ENCODE measurements around the gene KRTAP4-2. TPM values are rescaled to one million over a fixed set of nuclear protein-coding genes. Genes with fewer than 3 reads are reported as not detected.
"Not testable (repeated sequence)": the region's sequence is repeated elsewhere in the genome, so short reads cannot be mapped to it uniquely, and the experiment has no call there.

KRTAP4-2 gene
- total RNA-seq, 2 experiments from 2014 or later = not detected

GRCh38 chr17:41163828-41164227 lies 14.2 kb downstream of the KRTAP4-2 start:
- no peaks in the 10 kb centered on the region for H3K4me1 ChIP-seq (ENCODE audit: insufficient read depth, low read length, poor library complexity, severe bottlenecking)
- intact Hi-C loops (cut with micrococcal nuclease; ENCODE audit: unreplicated experiment) = no loop called here
- ChIA-PET CTCF (ENCODE audit: unreplicated experiment) (no interaction called here), POLR2A (no interaction called here)
- no peaks in the 10 kb centered on the region for H3K9me3 ChIP-seq (ENCODE audit: low read length)
- H3K79me2 ChIP-seq (ENCODE audit: insufficient read depth, low read depth, low read length) = no peaks in the 10 kb centered on the region
- H3K36me3 ChIP-seq (ENCODE audit: insufficient read depth, low read length) = no peaks in the 10 kb centered on the region
- no peaks in the 10 kb centered on the region for H3K9me2 ChIP-seq (ENCODE audit: insufficient read depth, low read length)
- TF ChIP-seq EZH2phosphoT487 (IDR thresholded peaks at IDR 0.05; ENCODE audit: borderline replicate concordance, low read depth, low read length) = no peak
- TF ChIP-seq CTCF (conservative IDR thresholded peaks at IDR 0.05; ENCODE audit: low read length) = no peak
- DNase-seq (ENCODE audit: low spot score) = no peak
- H3K27ac ChIP-seq (ENCODE audit: low read depth, low read length, poor library complexity, severe bottlenecking) = no peak overlapping the region
- H3K4me2 ChIP-seq (ENCODE audit: low read length) = no peak overlapping the region
- H2AFZ ChIP-seq (ENCODE audit: low read length) = no peak overlapping the region
- no TSS peak for BruUV-seq (replicated peaks)
- H4K20me1 ChIP-seq (ENCODE audit: insufficient read depth, low read length) = no peaks in the 10 kb centered on the region; the same call in 1 of the 2 replicates
- no peak overlapping the region for H3K4me3 ChIP-seq (ENCODE audit: low read depth, low read length, poor library complexity, severe bottlenecking)

DNA sequence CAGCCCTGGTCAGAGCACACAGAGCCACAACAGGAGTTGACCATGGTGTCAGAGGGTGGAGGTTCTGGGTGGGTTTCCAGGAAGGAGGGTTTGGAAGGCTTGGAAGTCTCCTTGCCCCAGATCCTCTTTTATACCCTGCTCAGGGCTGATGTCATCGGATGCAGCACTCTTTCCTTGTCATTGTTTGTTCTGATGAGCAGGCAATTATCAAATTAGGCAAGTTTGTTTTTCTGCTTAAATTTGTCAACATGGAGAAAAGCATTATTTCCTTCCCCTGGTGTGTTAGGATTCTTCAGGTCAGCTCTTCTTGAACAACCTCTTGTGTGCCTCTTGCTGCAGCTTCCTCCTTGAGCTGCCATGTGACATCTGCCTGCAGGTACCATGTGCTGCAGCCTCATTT lies 17.4 kb downstream of the KRTAP4-2 start, which contains the start of gene KRTAP4-4:
Gene KRTAP4-4 (minus strand): TSS at position 101 of the 400 bp plus-strand sequence. CDS start 57 bp downstream, at position 44.
- H3K4me2 ChIP-seq (ENCODE audit: low read length) = no peak within 1 kb of the TSS
- TF ChIP-seq EZH2phosphoT487 (IDR thresholded peaks at IDR 0.05; ENCODE audit: borderline replicate concordance, low read depth, low read length) (no peak), CTCF (conservative IDR thresholded peaks at IDR 0.05; ENCODE audit: low read length) (no peak)
- H3K9me2 ChIP-seq (ENCODE audit: insufficient read depth, low read length) = no peaks in the 10 kb centered on the region
- no peak within 1 kb of the TSS for H3K4me3 ChIP-seq (ENCODE audit: low read depth, low read length, poor library complexity, severe bottlenecking)
- intact Hi-C loops (cut with micrococcal nuclease; ENCODE audit: unreplicated experiment) = no loop called here
- no peaks in the 10 kb centered on the region for H3K4me1 ChIP-seq (ENCODE audit: insufficient read depth, low read length, poor library complexity, severe bottlenecking)
- no peak within 1 kb of the TSS for H3K27ac ChIP-seq (ENCODE audit: low read depth, low read length, poor library complexity, severe bottlenecking)
- no TSS peak for BruUV-seq (replicated peaks)
- DNase-seq (ENCODE audit: low spot score) = no peak
- H4K20me1 ChIP-seq (ENCODE audit: insufficient read depth, low read length) = no peaks in the 10 kb centered on the region; the same call in 1 of the 2 replicates
- no peaks in the 10 kb centered on the region for H3K9me3 ChIP-seq (ENCODE audit: low read length)
- no peaks in the 10 kb centered on the region for H3K36me3 ChIP-seq (ENCODE audit: insufficient read depth, low read length)
- no peak within 1 kb of the TSS for H2AFZ ChIP-seq (ENCODE audit: low read length)
- POLR2A ChIA-PET = no interaction called here
- CTCF ChIA-PET (ENCODE audit: unreplicated experiment) = no interaction called here
- H3K79me2 ChIP-seq (ENCODE audit: insufficient read depth, low read depth, low read length) = no peaks in the 10 kb centered on the region

DNA sequence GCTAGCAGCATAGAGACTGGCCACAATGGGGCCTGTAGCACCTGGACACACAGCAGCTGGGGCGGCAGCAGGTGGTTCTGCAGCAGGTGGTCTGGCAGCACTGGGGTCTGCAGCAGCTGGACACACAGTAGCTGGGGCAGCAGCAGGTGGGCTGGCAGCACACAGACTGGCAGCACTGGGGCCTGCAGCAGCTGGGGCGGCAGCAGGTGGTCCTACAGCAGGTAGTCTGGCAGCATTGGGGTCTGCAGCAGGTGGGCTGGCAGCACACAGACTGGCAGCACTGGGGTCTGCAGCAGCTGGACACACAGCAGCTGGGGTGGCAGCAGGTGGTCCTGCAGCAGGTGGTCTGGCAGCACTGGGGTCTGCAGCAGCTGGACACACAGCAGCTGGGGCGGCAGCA lies 17.8 kb downstream of the KRTAP4-2 start:
- H3K9me3 ChIP-seq (ENCODE audit: low read length); H3K27ac ChIP-seq (ENCODE audit: low read depth, low read length, poor library complexity, severe bottlenecking); intact Hi-C loops (cut with micrococcal nuclease; ENCODE audit: unreplicated experiment); H3K4me3 ChIP-seq (ENCODE audit: low read depth, low read length, poor library complexity, severe bottlenecking); POLR2A ChIA-PET; H3K4me1 ChIP-seq (ENCODE audit: insufficient read depth, low read length, poor library complexity, severe bottlenecking); H3K79me2 ChIP-seq (ENCODE audit: insufficient read depth, low read depth, low read length); CTCF ChIA-PET (ENCODE audit: unreplicated experiment); BruUV-seq (replicated peaks); H3K9me2 ChIP-seq (ENCODE audit: insufficient read depth, low read length); H2AFZ ChIP-seq (ENCODE audit: low read length); DNase-seq (ENCODE audit: low spot score); H3K4me2 ChIP-seq (ENCODE audit: low read length); H3K36me3 ChIP-seq (ENCODE audit: insufficient read depth, low read length); H4K20me1 ChIP-seq (ENCODE audit: insufficient read depth, low read length): not testable (repeated sequence)

Measured in OCI-LY7 (cell line).